GM12875 (cell line): ENCODE data around the gene POU2AF2.
"Not testable (repeated sequence)": the region's sequence is repeated elsewhere in the genome, so short reads cannot be mapped to it uniquely, and the experiment has no call there.

Source experiments
- H3K4me3 ChIP-seq: one replicate; pipeline ENCODE4 v1.5.1; 2011; ENCODE audit warnings: low read depth, low read length, control low read depth
- TF ChIP-seq, protein P1 (sequence below): IDR thresholded peaks from 2 replicates; pipeline ENCODE4 v1.5.1; 2011; ENCODE audit warnings: low read depth, mild to moderate bottlenecking, control low read depth, inconsistent platforms, low read length, moderate library complexity, borderline replicate concordance; ENCODE audit not compliant: insufficient read depth

The POU2AF2 gene

DNA sequence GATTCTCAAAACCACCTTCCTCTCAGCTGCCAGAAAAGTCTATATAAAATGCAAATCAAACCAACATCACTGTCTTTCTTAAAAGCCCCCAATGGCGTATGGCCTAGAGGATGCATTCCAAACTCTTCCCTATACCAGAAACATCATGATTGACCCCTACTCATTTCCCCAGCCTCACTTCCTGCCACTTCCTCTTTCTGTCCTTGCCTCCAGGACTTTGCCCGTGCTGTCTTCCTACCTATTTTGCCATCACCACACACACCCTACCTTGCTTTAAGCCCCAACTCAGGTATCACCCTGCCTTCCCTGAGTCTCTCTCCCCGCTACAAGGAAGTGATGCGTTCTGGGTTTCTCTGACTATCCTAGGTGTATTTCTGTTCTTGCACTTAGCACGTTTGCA lies 8.1 kb downstream of the POU2AF2 start:
- TF ChIP-seq, protein P1, sequence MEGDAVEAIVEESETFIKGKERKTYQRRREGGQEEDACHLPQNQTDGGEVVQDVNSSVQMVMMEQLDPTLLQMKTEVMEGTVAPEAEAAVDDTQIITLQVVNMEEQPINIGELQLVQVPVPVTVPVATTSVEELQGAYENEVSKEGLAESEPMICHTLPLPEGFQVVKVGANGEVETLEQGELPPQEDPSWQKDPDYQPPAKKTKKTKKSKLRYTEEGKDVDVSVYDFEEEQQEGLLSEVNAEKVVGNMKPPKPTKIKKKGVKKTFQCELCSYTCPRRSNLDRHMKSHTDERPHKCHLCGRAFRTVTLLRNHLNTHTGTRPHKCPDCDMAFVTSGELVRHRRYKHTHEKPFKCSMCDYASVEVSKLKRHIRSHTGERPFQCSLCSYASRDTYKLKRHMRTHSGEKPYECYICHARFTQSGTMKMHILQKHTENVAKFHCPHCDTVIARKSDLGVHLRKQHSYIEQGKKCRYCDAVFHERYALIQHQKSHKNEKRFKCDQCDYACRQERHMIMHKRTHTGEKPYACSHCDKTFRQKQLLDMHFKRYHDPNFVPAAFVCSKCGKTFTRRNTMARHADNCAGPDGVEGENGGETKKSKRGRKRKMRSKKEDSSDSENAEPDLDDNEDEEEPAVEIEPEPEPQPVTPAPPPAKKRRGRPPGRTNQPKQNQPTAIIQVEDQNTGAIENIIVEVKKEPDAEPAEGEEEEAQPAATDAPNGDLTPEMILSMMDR, result no peak
- H3K4me3 ChIP-seq, result no peak overlapping the region

DNA sequence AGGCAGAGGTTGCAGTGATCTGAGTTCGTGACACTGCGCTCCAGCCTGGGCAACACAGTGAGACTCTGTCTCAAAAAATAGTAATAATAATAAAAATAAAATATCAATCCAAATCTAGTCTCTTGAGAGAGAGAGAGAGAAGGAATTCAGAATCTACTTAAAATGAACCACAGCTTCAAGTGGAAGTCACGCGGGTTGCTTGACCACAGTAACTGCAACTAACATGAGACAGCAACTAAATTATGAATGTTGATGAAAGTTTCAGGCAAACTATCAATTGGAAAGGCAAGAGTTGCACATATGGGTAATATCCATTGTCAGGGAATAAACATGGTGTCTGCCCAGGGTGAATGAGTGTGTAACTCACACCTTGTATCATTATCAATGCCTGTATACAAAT lies 12.5 kb downstream of the POU2AF2 start:
- H3K4me3 ChIP-seq, result no peak overlapping the region
- TF ChIP-seq, protein P1, result no peak

DNA sequence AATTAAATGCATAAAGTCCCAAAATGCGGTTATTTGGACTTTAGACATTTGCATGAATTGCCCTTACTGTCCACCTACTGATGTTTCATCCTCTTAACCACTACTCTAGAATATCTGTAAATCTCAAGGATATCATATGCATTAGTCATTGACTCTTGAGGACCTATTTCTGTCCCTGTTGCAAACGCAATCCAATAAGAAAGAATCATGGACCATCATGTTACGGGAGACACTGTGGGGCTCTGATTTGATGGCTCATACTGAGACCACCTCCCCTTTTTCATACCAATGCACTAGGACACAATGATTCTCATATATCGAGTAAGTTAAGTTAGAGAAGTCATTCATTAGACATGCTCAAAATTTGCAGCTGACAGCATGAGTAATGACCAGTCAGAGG lies 14.4 kb downstream of the POU2AF2 start:
- no peak overlapping the region for H3K4me3 ChIP-seq
- TF ChIP-seq, protein P1, result no peak

DNA sequence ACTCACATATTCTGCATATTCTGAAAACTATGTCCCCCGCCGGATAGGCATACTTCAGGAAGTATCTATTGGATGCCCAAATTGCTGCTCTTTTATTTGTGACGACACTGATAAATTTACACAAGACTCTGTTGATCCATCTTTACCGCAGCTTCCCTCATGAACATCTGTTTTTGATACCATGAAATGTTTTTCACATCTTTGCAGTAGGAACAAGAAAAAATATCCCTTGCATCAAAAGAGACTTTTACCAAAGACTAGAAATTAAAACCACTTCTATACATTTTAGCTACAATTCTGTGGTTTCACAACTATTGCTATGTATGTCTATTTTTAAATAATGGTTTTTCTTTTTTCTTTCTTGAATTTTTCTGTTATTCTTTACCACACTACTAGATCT lies 15.3 kb downstream of the POU2AF2 start:
- H3K4me3 ChIP-seq, result no peak overlapping the region
- TF ChIP-seq, protein P1, result no peak

DNA sequence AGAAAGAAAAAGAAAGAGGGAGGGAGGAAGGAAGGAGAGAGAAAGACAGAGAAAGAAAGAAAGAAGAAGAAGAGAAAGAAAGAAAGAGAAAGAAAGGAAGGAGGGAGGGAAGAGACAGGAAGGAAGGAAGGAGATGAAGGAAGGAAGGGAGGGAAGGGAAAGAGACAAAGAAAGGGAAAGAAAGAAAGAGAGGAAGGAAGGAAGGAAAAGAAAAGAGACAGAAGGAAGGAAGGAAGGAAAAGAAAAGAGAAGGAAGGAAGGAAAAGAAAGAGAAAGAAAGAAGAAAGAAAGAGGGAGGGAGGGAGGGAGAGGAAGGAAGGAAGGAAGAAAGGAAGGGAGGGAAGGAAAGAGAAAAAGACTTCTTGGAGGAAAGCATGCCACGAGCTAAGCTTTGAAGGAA lies 19.1 kb downstream of the POU2AF2 start:
- TF ChIP-seq, protein P1, result no peak
- no peak overlapping the region for H3K4me3 ChIP-seq

DNA sequence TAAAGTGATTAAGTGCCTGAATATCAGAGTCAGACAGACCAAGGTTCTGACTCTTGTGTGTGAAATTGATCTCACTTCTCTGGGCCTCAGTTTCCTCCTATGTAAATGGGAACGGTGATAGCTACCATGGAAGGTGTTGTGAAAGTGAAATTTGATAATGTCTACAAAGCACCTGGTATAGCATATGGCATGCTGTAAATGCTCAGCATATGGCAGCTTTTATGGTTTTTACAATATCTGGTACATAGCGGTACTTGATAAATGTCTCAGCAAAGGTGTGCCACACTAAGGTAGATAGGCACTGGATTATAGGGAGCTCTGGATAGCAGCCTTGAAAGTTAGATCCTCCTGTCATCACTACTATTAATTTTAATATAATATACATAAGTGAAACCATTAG lies 19.9 kb downstream of the POU2AF2 start:
- TF ChIP-seq, protein P1, result no peak
- no peak overlapping the region for H3K4me3 ChIP-seq

DNA sequence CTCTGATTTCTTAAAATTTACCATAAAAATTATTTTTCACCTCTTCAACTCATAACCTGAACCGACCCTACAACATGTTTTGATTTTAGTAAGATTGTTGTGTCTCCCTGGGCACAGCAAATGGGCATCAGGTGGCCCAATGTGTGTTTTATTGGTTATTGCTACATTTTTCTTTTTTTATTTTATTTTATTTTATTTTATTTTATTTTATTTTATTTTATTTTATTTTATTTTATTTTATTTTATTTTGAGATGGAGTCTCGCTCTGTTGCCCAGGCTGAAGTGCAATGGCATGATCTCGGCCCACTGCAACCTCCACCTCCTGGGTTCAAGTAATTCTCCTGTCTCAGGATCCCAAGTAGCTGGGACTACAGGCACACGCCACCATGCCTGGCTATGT lies 22.8 kb downstream of the POU2AF2 start:
- H3K4me3 ChIP-seq, result not testable (repeated sequence)
